Endothelial cell of umbilical vein (primary cell): ENCODE measurements around the gene KRT86. TPM values are rescaled to one million over a fixed set of nuclear protein-coding genes. Genes with fewer than 3 reads are reported as not detected.
"Not testable (repeated sequence)": the region's sequence is repeated elsewhere in the genome, so short reads cannot be mapped to it uniquely, and the experiment has no call there.

ENCODE experiments used
- BruUV-seq: library from RNA; stranded (reverse); fragments of 400-500 nt; replicated peaks from 2 replicates; lab custom pipeline; 2021; lab: Mats Ljungman, UMichigan
- CTCF ChIA-PET: fragments of 300-600, 350-600 bp; sonication (Branson Sonifier 250); formaldehyde crosslinking; loops from one replicate; lab custom pipeline; 2021; ENCODE audit warnings: antibody characterized with exemption, inconsistent platforms; lab: Charles Lee
- POLR2A ChIA-PET: fragments of 300-600, 350-600 bp; sonication (Branson Sonifier 250); formaldehyde crosslinking; loops from one replicate; lab custom pipeline; 2021; ENCODE audit warnings: antibody characterized with exemption, inconsistent platforms; lab: Charles Lee
- DNase-seq: peaks from one replicate; pipeline ENCODE4 v3.0.0-alpha.2; 2011; ENCODE audit warnings: low read depth, low spot score
- FAIRE-seq: peaks from 2 replicates; lab custom pipeline; 2011; peaks lifted over from hg19 to GRCh38; lab: Jason Lieb, UNC
- H2AFZ ChIP-seq: 2 replicates; pipeline ENCODE4 v1.6.0; 2012; ENCODE audit warnings: low read depth, low read length, control low read depth, inconsistent platforms
- H3K27ac ChIP-seq: 2 replicates; pipeline ENCODE4 v1.5.1; 2011; ENCODE audit warnings: low read depth, mild to moderate bottlenecking, control low read depth, low read length, moderate library complexity; ENCODE audit not compliant: insufficient read depth
- H3K27me3 ChIP-seq, 2 experiments: 2 replicates each; pipeline versions ENCODE4 v1.6.0 to v1.6.1; 2011; ENCODE audit warnings: low read length in 2 of 2, mixed read lengths in 1 of 2; ENCODE audit not compliant: control insufficient read depth in 2 of 2, insufficient read depth in 2 of 2
- H3K36me3 ChIP-seq, 2 experiments: 2 replicates in 1 of 2; 3 replicates in 1 of 2; pipeline ENCODE4 v1.5.1; 2011; ENCODE audit warnings: low read length in 2 of 2, mild to moderate bottlenecking in 1 of 2, moderate library complexity in 1 of 2; ENCODE audit not compliant: control insufficient read depth in 2 of 2, insufficient read depth in 2 of 2; ENCODE audit errors: extremely low read depth in 1 of 2
- H3K4me1 ChIP-seq: 3 replicates; pipeline ENCODE4 v1.5.1; 2011; ENCODE audit warnings: mild to moderate bottlenecking, low read length; ENCODE audit not compliant: control insufficient read depth, insufficient read depth; ENCODE audit errors: extremely low read depth
- H3K4me2 ChIP-seq: 2 replicates; pipeline ENCODE4 v1.6.1; 2011; ENCODE audit warnings: low read length, control low read depth, mixed read lengths; ENCODE audit not compliant: insufficient read depth
- H3K4me3 ChIP-seq, 3 experiments: fragments of 200-600 bp in 1 of 3; sonication (generic), shearing (Covaris generic) in 1 of 3; replicated peaks in 1 of 3; 2 replicates each; pipeline ENCODE4 v1.5.1; 2011 to 2016; ENCODE audit warnings: control low read depth in 3 of 3, low read length in 3 of 3, mild to moderate bottlenecking in 2 of 3, inconsistent platforms in 1 of 3, low read depth in 1 of 3, moderate library complexity in 1 of 3; ENCODE audit not compliant: insufficient read depth in 1 of 3
- H3K79me2 ChIP-seq: 2 replicates; pipeline ENCODE4 v1.6.0; 2012; ENCODE audit warnings: low read length, inconsistent platforms; ENCODE audit not compliant: control insufficient read depth, insufficient read depth
- H3K9ac ChIP-seq: replicated peaks from 2 replicates; pipeline ENCODE3; 2011; ENCODE audit warnings: low read length, control low read depth; ENCODE audit not compliant: insufficient read depth; ENCODE audit errors: extremely low read depth
- H3K9me1 ChIP-seq: replicated peaks from 3 replicates; pipeline ENCODE4 v1.6.0; 2011; ENCODE audit warnings: mild to moderate bottlenecking, low read length; ENCODE audit not compliant: control insufficient read depth, insufficient read depth; ENCODE audit errors: extremely low read depth
- H3K9me3 ChIP-seq: replicated peaks from 2 replicates; pipeline ENCODE4 v1.5.1; 2012; ENCODE audit warnings: low read length, inconsistent platforms; ENCODE audit not compliant: control insufficient read depth, insufficient read depth
- H4K20me1 ChIP-seq: replicated peaks from 2 replicates; pipeline ENCODE3; 2011; ENCODE audit warnings: mild to moderate bottlenecking, low read length; ENCODE audit not compliant: control insufficient read depth, insufficient read depth; ENCODE audit errors: extremely low read depth
- CTCF ChIP-seq, 2 donors: IDR thresholded peaks; 1 replicate in 1 of 2; 2 replicates in 1 of 2; pipeline ENCODE4 v1.5.1; 2011; ENCODE audit warnings: low read length in 2 of 2, mild to moderate bottlenecking in 2 of 2, moderate library complexity in 2 of 2, control low read depth in 1 of 2, inconsistent platforms in 1 of 2, low read depth in 1 of 2; ENCODE audit not compliant: insufficient read depth in 1 of 2; ENCODE audit errors: extremely low read depth in 1 of 2
- EZH2 ChIP-seq: IDR thresholded peaks from 2 replicates; pipeline ENCODE4 v1.6.1; 2012; ENCODE audit warnings: borderline replicate concordance, low read depth, mild to moderate bottlenecking, moderate library complexity, low read length, inconsistent platforms; ENCODE audit not compliant: severe bottlenecking
- FOS ChIP-seq: IDR thresholded peaks from 2 replicates; pipeline ENCODE4 v1.6.1; 2011; ENCODE audit warnings: mild to moderate bottlenecking, low read length, moderate library complexity, borderline replicate concordance; ENCODE audit not compliant: insufficient read depth
- GATA2 ChIP-seq: IDR thresholded peaks from 2 replicates; pipeline ENCODE4 v1.7.0; 2011; ENCODE audit warnings: low read depth, mild to moderate bottlenecking, moderate library complexity, mixed read lengths, low read length; ENCODE audit not compliant: insufficient read length, insufficient read depth
- JUN ChIP-seq: IDR thresholded peaks from 2 replicates; pipeline ENCODE4 v1.6.1; 2011; ENCODE audit warnings: borderline replicate concordance, low read depth; ENCODE audit not compliant: insufficient read length, insufficient read depth
- MAX ChIP-seq: IDR thresholded peaks from 2 replicates; pipeline ENCODE4 v1.6.1; 2011; ENCODE audit not compliant: insufficient read depth, insufficient read length
- MYC ChIP-seq: IDR thresholded peaks from one replicate; pipeline ENCODE4 v1.6.1; 2011; ENCODE audit warnings: mild to moderate bottlenecking, low read depth, low read length
- POLR2AphosphoS5 ChIP-seq: IDR thresholded peaks from 2 replicates; pipeline ENCODE4 v1.6.1; 2012; ENCODE audit warnings: low read depth, mild to moderate bottlenecking, control low read depth, low read length, moderate library complexity; ENCODE audit not compliant: insufficient read depth
- dilution Hi-C: fragments of 300-500 bp; cut with MboI; formaldehyde crosslinking; loops from one replicate; pipeline ENCODE4 v1.15.0; 2019; ENCODE audit warnings: low sequenced_read_pairs; ENCODE audit not compliant: extremely low pct_ligation_motif_present
- intact Hi-C: fragments of 100-400 bp; cut with micrococcal nuclease; formaldehyde crosslinking; loops from one replicate; pipeline ENCODE4 v1.10.0; 2022
- polyA plus RNA-seq, 4 experiments: library from polyadenylated mRNA; depleted of rRNA in 3 of 4; stranded (reverse) in 3 of 4; unstranded in 1 of 4; fragments of >200 nt; gene quantifications; 2 replicates each; pipeline versions ENCODE4 v1.2.1 to v1.2.3, GENCODE V29; 2011 to 2012; ENCODE audit warnings: missing spikeins in 1 of 4
- total RNA-seq: library from RNA; stranded (reverse); gene quantifications from 2 replicates; pipeline ENCODE4 v1.2.3, GENCODE V29; 2021

Gene KRT86
- total and polyA plus RNA-seq, 2 donors (not counting 3 experiments of a cell fraction or from before 2014, with no cell fraction given): not detected

- dilution Hi-C loops: no loop called here
These were observed 11.5 kb downstream of the KRT86 start for GRCh38 chr12:52285851-52286530.

GRCh38 chr12:52286857-52287785 is 12.7 kb downstream of the KRT86 start:
- H3K4me1 ChIP-seq, BruUV-seq, H3K4me3 ChIP-seq, intact Hi-C loops, H3K27ac ChIP-seq, H3K9me3 ChIP-seq, H3K9me1 ChIP-seq, H3K79me2 ChIP-seq, FAIRE-seq, H2AFZ ChIP-seq, H3K4me2 ChIP-seq, H3K9ac ChIP-seq, H3K36me3 ChIP-seq, DNase-seq, dilution Hi-C loops, H3K27me3 ChIP-seq, H4K20me1 ChIP-seq: not testable (repeated sequence)
- ChIA-PET CTCF (interaction anchor here (1.1 to 2.0 kb wide), 2 partner anchors 8 to 10 kb away, joined by 5 read pairs; no protein-coding TSS in a partner anchor), POLR2A (interaction anchor here (0.7 kb wide), 1 partner anchor 21 kb away, joined by 3 read pairs; no protein-coding TSS in a partner anchor)

More at GRCh38 chr12:52285851-52286530, 11.5 kb downstream of the KRT86 start:
- TF ChIP-seq FOS (no peak), POLR2AphosphoS5 (no peak), MAX (no peak), MYC (no peak), EZH2 (no peak), GATA2 (no peak), JUN (no peak), CTCF (IDR thresholded peaks at IDR 0.05; ENCODE audit: extremely low read depth in 1 of 2, insufficient read depth in 1 of 2, low read depth in 1 of 2, low read length in 2 of 2) (no peak)
- BruUV-seq: no TSS peak
- Histone ChIP-seq H3K4me2 (no peak overlapping the region), H3K36me3 (no peaks in the 10 kb centered on the region), H2AFZ (no peak overlapping the region), H4K20me1 (no peaks in the 10 kb centered on the region), H3K27me3 (no peaks in the 10 kb centered on the region), H3K27ac (no peak overlapping the region), H3K4me1 (no peaks in the 10 kb centered on the region), H3K4me3 (no peak overlapping the region), H3K9me3 (no peaks in the 10 kb centered on the region), H3K9me1 (no peaks in the 10 kb centered on the region), H3K9ac (no peak overlapping the region), H3K79me2 (no peaks in the 10 kb centered on the region)
- intact Hi-C loops: no loop called here
- FAIRE-seq (no peak), DNase-seq (no peak)
- POLR2A ChIA-PET: interaction anchor here (0.7 kb wide), 1 partner anchor 19 kb away, joined by 3 read pairs; no protein-coding TSS in a partner anchor
- CTCF ChIA-PET: interaction anchor here (1.2 to 2.4 kb wide), 3 partner anchors 11 to 42 kb away, joined by 3 to 9 read pairs (median 5); no protein-coding TSS in a partner anchor
